Activated CD8-positive, alpha-beta memory T cell treated with anti-CD3 and anti-CD28 coated beads for 24 hours (primary cell): ENCODE data around the gene SUB1.
"Not testable (repeated sequence)": the region's sequence is repeated elsewhere in the genome, so short reads cannot be mapped to it uniquely, and the experiment has no call there.

Experiments used
- DNase-seq: peaks from one replicate; pipeline ENCODE4 v3.0.0-alpha.2; 2020

The SUB1 gene

GRCh38 chr5:32585446-32586275 is at the start of gene SUB1:
Gene SUB1, plus strand, starts transcription at chr5:32585557. Its CDS starts 2,956 bp downstream, at chr5:32588513.
- peak; percentile 95 for DNase-seq

- no peak for DNase-seq
These were observed 49.1 kb upstream of the SUB1 start for GRCh38 chr5:32536246-32536645.

- DNase-seq, result not testable (repeated sequence)
These were observed 47.8 kb upstream of the SUB1 start for GRCh38 chr5:32537437-32538029.

GRCh38 chr5:32538031-32538547 is 47.3 kb upstream of the SUB1 start:
- DNase-seq, result no peak

GRCh38 chr5:32539981-32540845 is 45.1 kb upstream of the SUB1 start:
- no peak for DNase-seq

GRCh38 chr5:32541241-32541640 is 44.1 kb upstream of the SUB1 start:
- DNase-seq, result no peak

GRCh38 chr5:32542216-32543059 is 42.9 kb upstream of the SUB1 start:
- no peak for DNase-seq

GRCh38 chr5:32543291-32543690 is 42.1 kb upstream of the SUB1 start:
- no peak for DNase-seq

GRCh38 chr5:32545102-32545800 is 40.1 kb upstream of the SUB1 start:
- DNase-seq, result no peak

GRCh38 chr5:32551194-32551593 is 34.2 kb upstream of the SUB1 start:
- DNase-seq, result no peak

- no peak for DNase-seq
These were observed 33.5 kb upstream of the SUB1 start for GRCh38 chr5:32551865-32552264.

GRCh38 chr5:32552491-32552890 is 32.9 kb upstream of the SUB1 start:
- DNase-seq, result not testable (repeated sequence)

- no peak for DNase-seq
These were observed 32.4 kb upstream of the SUB1 start for GRCh38 chr5:32552936-32553335.

GRCh38 chr5:32554181-32554780 is 31.1 kb upstream of the SUB1 start:
- DNase-seq, result not testable (repeated sequence)

- not testable (repeated sequence) for DNase-seq
These were observed 28.8 kb upstream of the SUB1 start for GRCh38 chr5:32556543-32556942.

- no peak for DNase-seq
These were observed 25.9 kb upstream of the SUB1 start for GRCh38 chr5:32559411-32559810.

GRCh38 chr5:32559921-32560320 is 25.4 kb upstream of the SUB1 start:
- no peak for DNase-seq

GRCh38 chr5:32562056-32562455 is 23.3 kb upstream of the SUB1 start:
- DNase-seq, result no peak

GRCh38 chr5:32562843-32563242 is 22.5 kb upstream of the SUB1 start:
- no peak for DNase-seq

- no peak for DNase-seq
These were observed 21.7 kb upstream of the SUB1 start for GRCh38 chr5:32563614-32564013.

- no peak for DNase-seq
These were observed 20.2 kb upstream of the SUB1 start for GRCh38 chr5:32565145-32565544.
